WTC11 (cell line): ENCODE results near the gene MEIS2. TPM values are rescaled to one million over a fixed set of nuclear protein-coding genes. Genes with fewer than 3 reads are reported as not detected.

Experiments used
- ATAC-seq: fragments of 200-7000 bp; cut with Tn5 transposase; 2 replicates; pipeline ENCODE4 v1.10.0; 2021; ENCODE audit warnings: mild to moderate bottlenecking, moderate library complexity
- CTCF ChIA-PET: fragments of 300-600 bp; sonication (Branson Sonifier 250); formaldehyde crosslinking; loops from one replicate; lab custom pipeline; 2021; ENCODE audit warnings: antibody characterized with exemption; lab: Charles Lee
- POLR2A ChIA-PET: fragments of 350-600 bp; sonication (Branson Sonifier 250); formaldehyde crosslinking; loops from one replicate; lab custom pipeline; 2021; ENCODE audit warnings: antibody characterized with exemption; lab: Charles Lee
- DNase-seq: peaks from one replicate; pipeline ENCODE4 v3.0.0; 2021; ENCODE audit warnings: low spot score
- H3K27ac Mint-ChIP-seq: 2 replicates; pipeline ENCODE4 v1.8.0; 2021; ENCODE audit warnings: mixed read lengths
- H3K27me3 Mint-ChIP-seq: 2 replicates; pipeline ENCODE4 v1.8.0; 2021; ENCODE audit warnings: low read depth, mild to moderate bottlenecking, moderate library complexity, mixed read lengths
- H3K36me3 Mint-ChIP-seq: 2 replicates; pipeline ENCODE4 v1.8.0; 2021; ENCODE audit warnings: mixed read lengths
- H3K4me1 Mint-ChIP-seq: 2 replicates; pipeline ENCODE4 v1.8.0; 2022; ENCODE audit warnings: mixed read lengths
- H3K4me3 Mint-ChIP-seq: 2 replicates; pipeline ENCODE4 v1.8.0; 2021; ENCODE audit warnings: mild to moderate bottlenecking, moderate library complexity, mixed read lengths
- H3K9me3 Mint-ChIP-seq: 2 replicates; pipeline ENCODE4 v1.8.0; 2021; ENCODE audit warnings: mixed read lengths
- ATF2 ChIP-seq: sonication (generic); formaldehyde crosslinking; IDR thresholded peaks from 2 replicates; pipeline ENCODE4 v1.8.1; 2022; ENCODE audit warnings: low read depth, missing genetic modification reagents, borderline replicate concordance
- CDX4 ChIP-seq: fragments of 250-450 bp; sonication (Bioruptor Pico); IDR thresholded peaks from 2 replicates; pipeline ENCODE4 v1.9.0; 2021; ENCODE audit warnings: moderate library complexity, mild to moderate bottlenecking, inconsistent platforms, borderline replicate concordance
- E2F1 ChIP-seq: sonication (generic); formaldehyde crosslinking; IDR thresholded peaks from 2 replicates; pipeline ENCODE4 v1.8.0; 2022; ENCODE audit warnings: mild to moderate bottlenecking, missing genetic modification reagents
- ESRRA ChIP-seq: sonication (generic); formaldehyde crosslinking; IDR thresholded peaks from 2 replicates; pipeline ENCODE4 v1.8.1; 2022; ENCODE audit warnings: mild to moderate bottlenecking, missing genetic modification reagents, borderline replicate concordance
- GTF2I ChIP-seq: fragments of 250-450 bp; sonication (Bioruptor Pico); conservative IDR thresholded peaks from 2 replicates; pipeline ENCODE4 v1.4.0; 2021; ENCODE audit warnings: mild to moderate bottlenecking
- NR2C2 ChIP-seq: sonication (generic); formaldehyde crosslinking; IDR thresholded peaks from 2 replicates; pipeline ENCODE4 v1.8.0; 2022; ENCODE audit warnings: mild to moderate bottlenecking, missing genetic modification reagents
- SMAD4 ChIP-seq: sonication (generic); formaldehyde crosslinking; IDR thresholded peaks from 2 replicates; pipeline ENCODE4 v1.8.0; 2022; ENCODE audit warnings: mild to moderate bottlenecking, missing genetic modification reagents
- ZNF232 ChIP-seq: sonication (generic); formaldehyde crosslinking; IDR thresholded peaks from 2 replicates; pipeline ENCODE4 v1.8.0; 2022; ENCODE audit warnings: mild to moderate bottlenecking, missing genetic modification reagents
- ZNF317 ChIP-seq: sonication (generic); formaldehyde crosslinking; IDR thresholded peaks from 2 replicates; pipeline ENCODE4 v1.8.1; 2023; ENCODE audit warnings: low read depth, mild to moderate bottlenecking, moderate library complexity, missing genetic modification reagents, borderline replicate concordance
- total RNA-seq: library from RNA; stranded (reverse); gene quantifications from 3 replicates; pipeline ENCODE4 v1.2.3, GENCODE V29; 2021
- TF ChIP-seq, protein P1 (sequence below): sonication (generic); formaldehyde crosslinking; IDR thresholded peaks from 2 replicates; pipeline ENCODE4 v1.8.0; 2023; ENCODE audit warnings: mild to moderate bottlenecking, missing genetic modification reagents
- TF ChIP-seq, protein P2 (sequence below): sonication (generic); formaldehyde crosslinking; IDR thresholded peaks from 2 replicates; pipeline ENCODE4 v1.8.1; 2023; ENCODE audit warnings: mild to moderate bottlenecking, moderate library complexity, missing genetic modification reagents
- TF ChIP-seq, protein P3 (sequence below): sonication (generic); formaldehyde crosslinking; conservative IDR thresholded peaks from 2 replicates; pipeline ENCODE4 v1.8.1; 2022; ENCODE audit warnings: mild to moderate bottlenecking, missing genetic modification reagents

Gene MEIS2
- total RNA-seq, 1 experiment from 2014 or later, result 0.57 TPM

DNA sequence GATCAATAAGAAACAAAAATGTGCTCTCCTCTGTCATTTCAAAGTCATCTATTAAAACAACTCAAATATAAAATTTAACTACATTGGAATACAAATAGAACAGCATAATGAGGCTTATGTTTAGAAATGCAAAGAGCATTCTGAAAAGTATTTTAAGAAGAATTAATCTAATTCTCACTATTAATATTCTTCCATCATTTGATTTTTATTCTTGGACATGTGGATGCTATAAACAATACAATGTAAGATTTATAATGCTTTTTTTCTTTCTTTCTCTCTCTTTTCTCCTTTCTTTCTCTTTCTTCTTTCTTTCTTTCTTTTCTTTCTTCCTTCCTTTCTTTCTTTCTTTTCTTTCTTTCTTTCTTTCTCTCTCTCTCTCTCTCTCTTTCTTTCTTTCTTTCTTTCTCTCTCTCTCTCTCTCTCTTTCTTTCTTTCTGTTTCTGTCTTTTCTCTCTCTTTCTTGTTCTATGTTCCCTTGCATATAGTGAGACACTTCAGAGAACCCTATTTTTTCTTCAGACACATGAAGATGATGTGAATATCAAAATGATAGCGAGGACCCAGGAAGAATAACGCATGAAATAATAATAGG lies 32.6 kb upstream of the MEIS2 start (continued):
- TF ChIP-seq, protein P1, sequence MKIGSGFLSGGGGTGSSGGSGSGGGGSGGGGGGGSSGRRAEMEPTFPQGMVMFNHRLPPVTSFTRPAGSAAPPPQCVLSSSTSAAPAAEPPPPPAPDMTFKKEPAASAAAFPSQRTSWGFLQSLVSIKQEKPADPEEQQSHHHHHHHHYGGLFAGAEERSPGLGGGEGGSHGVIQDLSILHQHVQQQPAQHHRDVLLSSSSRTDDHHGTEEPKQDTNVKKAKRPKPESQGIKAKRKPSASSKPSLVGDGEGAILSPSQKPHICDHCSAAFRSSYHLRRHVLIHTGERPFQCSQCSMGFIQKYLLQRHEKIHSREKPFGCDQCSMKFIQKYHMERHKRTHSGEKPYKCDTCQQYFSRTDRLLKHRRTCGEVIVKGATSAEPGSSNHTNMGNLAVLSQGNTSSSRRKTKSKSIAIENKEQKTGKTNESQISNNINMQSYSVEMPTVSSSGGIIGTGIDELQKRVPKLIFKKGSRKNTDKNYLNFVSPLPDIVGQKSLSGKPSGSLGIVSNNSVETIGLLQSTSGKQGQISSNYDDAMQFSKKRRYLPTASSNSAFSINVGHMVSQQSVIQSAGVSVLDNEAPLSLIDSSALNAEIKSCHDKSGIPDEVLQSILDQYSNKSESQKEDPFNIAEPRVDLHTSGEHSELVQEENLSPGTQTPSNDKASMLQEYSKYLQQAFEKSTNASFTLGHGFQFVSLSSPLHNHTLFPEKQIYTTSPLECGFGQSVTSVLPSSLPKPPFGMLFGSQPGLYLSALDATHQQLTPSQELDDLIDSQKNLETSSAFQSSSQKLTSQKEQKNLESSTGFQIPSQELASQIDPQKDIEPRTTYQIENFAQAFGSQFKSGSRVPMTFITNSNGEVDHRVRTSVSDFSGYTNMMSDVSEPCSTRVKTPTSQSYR (CRISPR knock-in tag), result no peak
- TF ChIP-seq ATF2 (CRISPR knock-in tag), result no peak

GRCh38 chr15:37131621-37132020 lies 31.3 kb upstream of the MEIS2 start:
- Mint-ChIP-seq H3K27ac (no peak overlapping the region), H3K27me3 (no peaks in the 10 kb centered on the region), H3K4me1 (peaks cover 19% of the 10 kb centered on the region), H3K9me3 (no peaks in the 10 kb centered on the region), H3K36me3 (no peaks in the 10 kb centered on the region), H3K4me3 (no peak overlapping the region)
- CTCF ChIA-PET, result interaction anchor here (0.8 kb wide), 1 partner anchor 540 kb away, joined by 3 read pairs; no protein-coding TSS in a partner anchor
- ATAC-seq (no peak; the same call in 1 of the 2 replicates), DNase-seq (no peak)
- POLR2A ChIA-PET, result no interaction called here
- TF ChIP-seq SMAD4 (CRISPR knock-in tag) (no peak), CDX4 (CRISPR knock-in tag) (no peak), ZNF317 (CRISPR knock-in tag) (no peak), E2F1 (CRISPR knock-in tag) (no peak)
- TF ChIP-seq, protein P2, sequence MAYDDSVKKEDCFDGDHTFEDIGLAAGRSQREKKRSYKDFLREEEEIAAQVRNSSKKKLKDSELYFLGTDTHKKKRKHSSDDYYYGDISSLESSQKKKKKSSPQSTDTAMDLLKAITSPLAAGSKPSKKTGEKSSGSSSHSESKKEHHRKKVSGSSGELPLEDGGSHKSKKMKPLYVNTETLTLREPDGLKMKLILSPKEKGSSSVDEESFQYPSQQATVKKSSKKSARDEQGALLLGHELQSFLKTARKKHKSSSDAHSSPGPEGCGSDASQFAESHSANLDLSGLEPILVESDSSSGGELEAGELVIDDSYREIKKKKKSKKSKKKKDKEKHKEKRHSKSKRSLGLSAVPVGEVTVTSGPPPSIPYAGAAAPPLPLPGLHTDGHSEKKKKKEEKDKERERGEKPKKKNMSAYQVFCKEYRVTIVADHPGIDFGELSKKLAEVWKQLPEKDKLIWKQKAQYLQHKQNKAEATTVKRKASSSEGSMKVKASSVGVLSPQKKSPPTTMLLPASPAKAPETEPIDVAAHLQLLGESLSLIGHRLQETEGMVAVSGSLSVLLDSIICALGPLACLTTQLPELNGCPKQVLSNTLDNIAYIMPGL (CRISPR knock-in tag), result no peak

GRCh38 chr15:37130356-37130755 lies 30.0 kb upstream of the MEIS2 start:
- H3K4me3 Mint-ChIP-seq, result no peak overlapping the region
- H3K9me3 Mint-ChIP-seq, result no peaks in the 10 kb centered on the region
- H3K4me1 Mint-ChIP-seq, result peaks cover 12% of the 10 kb centered on the region
- ATAC-seq (no peak), DNase-seq (no peak)
- ChIA-PET CTCF (no interaction called here), POLR2A (no interaction called here)
- H3K36me3 Mint-ChIP-seq, result no peaks in the 10 kb centered on the region
- no peak overlapping the region for H3K27ac Mint-ChIP-seq
- TF ChIP-seq NR2C2 (CRISPR knock-in tag) (no peak), ESRRA (CRISPR knock-in tag) (no peak), GTF2I (CRISPR knock-in tag) (no peak), ZNF232 (CRISPR knock-in tag) (no peak)
- TF ChIP-seq, protein P3, sequence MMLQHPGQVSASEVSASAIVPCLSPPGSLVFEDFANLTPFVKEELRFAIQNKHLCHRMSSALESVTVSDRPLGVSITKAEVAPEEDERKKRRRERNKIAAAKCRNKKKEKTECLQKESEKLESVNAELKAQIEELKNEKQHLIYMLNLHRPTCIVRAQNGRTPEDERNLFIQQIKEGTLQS (CRISPR knock-in tag), result no peak
- TF ChIP-seq, protein P2 (CRISPR knock-in tag), result no peak
- no peaks in the 10 kb centered on the region for H3K27me3 Mint-ChIP-seq
